ENCODE results near the gene ID2. TPM values are rescaled to one million over a fixed set of nuclear protein-coding genes. Genes with fewer than 3 reads are reported as not detected.
A peak's percentile ranks its signal among the peaks of the same experiment; 100 is the strongest.

The ID2 gene
- total RNA-seq, 1 donor from 2014 or later = 11.9 TPM

DNA sequence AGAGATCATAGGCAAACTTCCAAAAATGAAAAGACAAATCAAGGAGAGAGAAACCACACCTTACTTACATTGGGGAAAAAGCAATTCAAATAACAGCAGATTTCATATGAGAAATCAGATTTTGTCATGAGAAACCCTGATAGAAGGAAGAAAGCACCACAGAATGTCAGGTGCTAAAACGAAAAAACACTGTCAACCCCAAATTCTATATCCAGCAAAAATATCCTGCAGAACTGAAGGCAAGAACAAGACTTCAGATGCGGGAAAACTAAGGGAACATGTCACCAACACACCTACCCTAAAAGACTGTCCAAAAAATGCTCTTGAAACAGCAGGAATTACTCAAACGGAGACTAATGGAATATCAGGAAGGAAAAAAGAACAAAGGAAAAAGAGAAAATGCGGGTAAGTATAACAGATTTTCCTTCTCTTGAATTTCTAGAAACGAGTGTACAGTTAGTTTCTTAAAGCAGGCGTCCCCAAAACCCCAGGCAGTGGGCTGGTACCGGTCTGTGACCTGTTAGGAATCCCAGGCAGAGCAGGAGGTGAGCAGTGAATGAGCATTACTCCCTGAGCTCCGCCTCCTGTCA is 7.3 kb upstream of the ID2 start:
- H3K9me3 Mint-ChIP-seq (ENCODE audit: unreplicated experiment) = peaks cover 12% of the 10 kb centered on the region
- TF ChIP-seq, protein P1, sequence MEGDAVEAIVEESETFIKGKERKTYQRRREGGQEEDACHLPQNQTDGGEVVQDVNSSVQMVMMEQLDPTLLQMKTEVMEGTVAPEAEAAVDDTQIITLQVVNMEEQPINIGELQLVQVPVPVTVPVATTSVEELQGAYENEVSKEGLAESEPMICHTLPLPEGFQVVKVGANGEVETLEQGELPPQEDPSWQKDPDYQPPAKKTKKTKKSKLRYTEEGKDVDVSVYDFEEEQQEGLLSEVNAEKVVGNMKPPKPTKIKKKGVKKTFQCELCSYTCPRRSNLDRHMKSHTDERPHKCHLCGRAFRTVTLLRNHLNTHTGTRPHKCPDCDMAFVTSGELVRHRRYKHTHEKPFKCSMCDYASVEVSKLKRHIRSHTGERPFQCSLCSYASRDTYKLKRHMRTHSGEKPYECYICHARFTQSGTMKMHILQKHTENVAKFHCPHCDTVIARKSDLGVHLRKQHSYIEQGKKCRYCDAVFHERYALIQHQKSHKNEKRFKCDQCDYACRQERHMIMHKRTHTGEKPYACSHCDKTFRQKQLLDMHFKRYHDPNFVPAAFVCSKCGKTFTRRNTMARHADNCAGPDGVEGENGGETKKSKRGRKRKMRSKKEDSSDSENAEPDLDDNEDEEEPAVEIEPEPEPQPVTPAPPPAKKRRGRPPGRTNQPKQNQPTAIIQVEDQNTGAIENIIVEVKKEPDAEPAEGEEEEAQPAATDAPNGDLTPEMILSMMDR (IDR thresholded peaks at IDR 0.05) = no peak
- no peak overlapping the region for H3K4me3 Mint-ChIP-seq (ENCODE audit: unreplicated experiment)
- no peak for DNase-seq (ENCODE audit: extremely low spot score, unreplicated experiment)
- no peak overlapping the region for H3K27ac Mint-ChIP-seq (ENCODE audit: unreplicated experiment)
- peaks cover 14% of the 10 kb centered on the region for H3K4me1 Mint-ChIP-seq (ENCODE audit: unreplicated experiment)
- peaks cover 2% of the 10 kb centered on the region for H3K36me3 Mint-ChIP-seq (ENCODE audit: unreplicated experiment)
- peaks cover 3% of the 10 kb centered on the region for H3K27me3 Mint-ChIP-seq (ENCODE audit: unreplicated experiment)

DNA sequence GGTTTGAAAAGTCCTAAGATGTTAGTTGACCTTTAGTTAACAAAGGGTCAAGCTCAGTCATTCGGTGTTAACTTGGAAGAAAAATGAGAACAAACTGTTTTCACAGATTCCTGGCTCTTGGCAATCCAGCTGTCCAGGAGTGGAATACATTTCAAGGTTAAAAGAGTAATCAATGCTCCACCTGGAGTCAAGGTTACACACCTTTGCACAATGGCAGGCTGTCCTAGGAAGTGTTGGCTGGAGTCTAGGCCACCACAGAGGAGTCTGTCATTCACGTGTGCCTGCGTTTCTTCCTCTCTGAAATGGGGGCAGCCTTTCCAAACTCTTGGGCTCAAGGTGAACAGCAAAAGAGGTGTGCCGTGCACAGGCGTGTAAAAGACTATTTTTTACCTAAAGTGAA is 6.3 kb upstream of the ID2 start:
- no peak overlapping the region for H3K4me3 Mint-ChIP-seq (ENCODE audit: unreplicated experiment)
- peaks cover 2% of the 10 kb centered on the region for H3K36me3 Mint-ChIP-seq (ENCODE audit: unreplicated experiment)
- peaks cover 3% of the 10 kb centered on the region for H3K27me3 Mint-ChIP-seq (ENCODE audit: unreplicated experiment)
- TF ChIP-seq, protein P1 (IDR thresholded peaks at IDR 0.05) = no peak
- peaks cover 23% of the 10 kb centered on the region for H3K4me1 Mint-ChIP-seq (ENCODE audit: unreplicated experiment)
- no peak for DNase-seq (ENCODE audit: extremely low spot score, unreplicated experiment)
- peaks cover 12% of the 10 kb centered on the region for H3K9me3 Mint-ChIP-seq (ENCODE audit: unreplicated experiment)
- no peak overlapping the region for H3K27ac Mint-ChIP-seq (ENCODE audit: unreplicated experiment)

- peaks cover 3% of the 10 kb centered on the region for H3K27me3 Mint-ChIP-seq (ENCODE audit: unreplicated experiment)
- H3K4me1 Mint-ChIP-seq (ENCODE audit: unreplicated experiment) = peaks cover 31% of the 10 kb centered on the region
- no peak overlapping the region for H3K4me3 Mint-ChIP-seq (ENCODE audit: unreplicated experiment)
- peaks cover 2% of the 10 kb centered on the region for H3K36me3 Mint-ChIP-seq (ENCODE audit: unreplicated experiment)
- TF ChIP-seq, protein P1 (IDR thresholded peaks at IDR 0.05) = no peak
- no peak overlapping the region for H3K27ac Mint-ChIP-seq (ENCODE audit: unreplicated experiment)
- no peak for DNase-seq (ENCODE audit: extremely low spot score, unreplicated experiment)
- H3K9me3 Mint-ChIP-seq (ENCODE audit: unreplicated experiment) = peaks cover 12% of the 10 kb centered on the region
Measured at GRCh38 chr2:8676191-8676920, 5.5 kb upstream of the ID2 start.

DNA sequence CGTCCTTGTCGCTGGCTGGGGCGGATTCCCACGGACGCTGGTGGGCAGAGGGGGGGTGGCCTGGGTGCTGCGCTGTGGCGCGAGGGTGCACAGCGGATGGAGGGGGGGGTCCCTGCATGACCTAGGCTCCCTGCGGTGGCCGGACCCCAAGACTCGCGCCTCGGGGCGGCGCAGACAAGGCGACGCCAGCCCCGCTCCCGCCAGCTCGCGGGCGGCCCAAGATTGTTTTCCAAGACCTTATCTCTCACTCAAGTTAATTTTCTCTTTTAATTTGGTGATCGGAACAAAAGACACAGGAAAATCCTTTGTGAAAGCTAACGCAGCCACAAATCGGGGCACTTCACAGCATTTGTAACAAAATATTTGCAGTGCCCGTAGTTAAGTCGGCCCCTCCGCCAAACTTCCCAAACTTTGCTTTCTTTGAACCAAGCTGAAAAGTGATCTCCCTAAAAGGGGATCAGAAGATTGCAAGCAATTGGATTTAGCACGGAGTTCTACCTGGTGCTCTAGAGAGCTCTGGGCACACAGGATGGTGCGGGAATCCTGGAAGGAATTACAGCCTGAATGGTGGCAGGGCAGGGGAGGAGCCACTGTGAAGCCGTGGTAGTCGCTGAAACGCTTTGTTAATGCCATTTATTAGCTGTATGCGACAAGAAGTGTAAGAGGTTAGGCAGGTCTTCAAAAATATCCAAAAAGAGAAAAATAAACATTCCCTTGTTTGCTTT is 4.8 kb upstream of the ID2 start:
- DNase-seq (ENCODE audit: extremely low spot score, unreplicated experiment) = no peak
- TF ChIP-seq, protein P1 (IDR thresholded peaks at IDR 0.05) = no peak
- H3K27ac Mint-ChIP-seq (ENCODE audit: unreplicated experiment) = no peak overlapping the region
- peaks cover 3% of the 10 kb centered on the region for H3K27me3 Mint-ChIP-seq (ENCODE audit: unreplicated experiment)
- peaks cover 2% of the 10 kb centered on the region for H3K36me3 Mint-ChIP-seq (ENCODE audit: unreplicated experiment)
- peak overlapping the region; percentile 81 for H3K4me3 Mint-ChIP-seq (ENCODE audit: unreplicated experiment)
- peaks cover 34% of the 10 kb centered on the region for H3K4me1 Mint-ChIP-seq (ENCODE audit: unreplicated experiment)
- H3K9me3 Mint-ChIP-seq (ENCODE audit: unreplicated experiment) = peaks cover 12% of the 10 kb centered on the region
